Measurements from ENCODE around the gene ZNF428. TPM values are rescaled to one million over a fixed set of nuclear protein-coding genes. Genes with fewer than 3 reads are reported as not detected.
A peak's percentile ranks its signal among the peaks of the same experiment; 100 is the strongest.

Gene ZNF428
- total and polyA plus RNA-seq, 2 donors (not counting 1 experiment from before 2014, with no cell fraction given), result 17.2 to 43.9 TPM

GRCh38 chr19:43620061-43621001 is 902 bp upstream of the ZNF428 start:
- Histone ChIP-seq H3K4me3 (replicated peaks in 1 of 4; ENCODE audit: control extremely low read depth in 1 of 4, insufficient read depth in 1 of 4, low read depth in 3 of 4, low read length in 4 of 4) (peak overlapping the region; percentile 64 to 86 (median 76)), H2AFZ (ENCODE audit: low read length) (peak overlapping the region; percentile 89), H3K4me1 (ENCODE audit: control insufficient read depth, extremely low read depth, insufficient read depth, low read length) (peaks cover 2% of the 10 kb centered on the region), H3K27ac (ENCODE audit: insufficient read depth, low read length) (peak overlapping the region; percentile 88), H3K9me3 (ENCODE audit: control insufficient read depth, insufficient read depth, low read depth, low read length) (no peaks in the 10 kb centered on the region), H3K36me3 (ENCODE audit: control insufficient read depth, insufficient read depth, low read length) (no peaks in the 10 kb centered on the region), H4K20me1 (ENCODE audit: control insufficient read depth, extremely low read depth, insufficient read depth, low read length) (no peaks in the 10 kb centered on the region), H3K79me2 (ENCODE audit: control insufficient read depth, insufficient read depth, low read length) (peaks cover 11% of the 10 kb centered on the region), H3K4me2 (ENCODE audit: extremely low read depth, insufficient read depth, low read length) (peak overlapping the region; percentile 95), H3K27me3 (ENCODE audit: control insufficient read depth, insufficient read depth, low read length) (no peaks in the 10 kb centered on the region), H3K9ac (ENCODE audit: insufficient read depth, low read length) (peak overlapping the region; percentile 87)
- DNase-seq (ENCODE audit: low read depth in 2 of 2), result no peak
- TF ChIP-seq EZH2 (IDR thresholded peaks at IDR 0.05; ENCODE audit: low read length, missing control alignments), result no peak
- no peak for TF ChIP-seq CTCF (conservative IDR thresholded peaks at IDR 0.05 in 1 of 2, IDR thresholded peaks at IDR 0.05 in 1 of 2; ENCODE audit: low read depth in 1 of 2, low read length in 2 of 2)

GRCh38 chr19:43618921-43619261 is 538 bp downstream of the ZNF428 start:
- peak overlapping the region; percentile 86 for H2AFZ ChIP-seq (ENCODE audit: low read length)
- no peak for DNase-seq (ENCODE audit: low read depth in 2 of 2)
- no peaks in the 10 kb centered on the region for H3K9me3 ChIP-seq (ENCODE audit: control insufficient read depth, insufficient read depth, low read depth, low read length)
- H3K79me2 ChIP-seq (ENCODE audit: control insufficient read depth, insufficient read depth, low read length), result peaks cover 13% of the 10 kb centered on the region
- peak overlapping the region; percentile 95 for H3K4me2 ChIP-seq (ENCODE audit: extremely low read depth, insufficient read depth, low read length)
- peak overlapping the region; percentile 88 for H3K27ac ChIP-seq (ENCODE audit: insufficient read depth, low read length)
- no peaks in the 10 kb centered on the region for H3K27me3 ChIP-seq (ENCODE audit: control insufficient read depth, insufficient read depth, low read length)
- peaks cover 2% of the 10 kb centered on the region for H3K4me1 ChIP-seq (ENCODE audit: control insufficient read depth, extremely low read depth, insufficient read depth, low read length)
- H3K4me3 ChIP-seq (replicated peaks in 1 of 4; ENCODE audit: control extremely low read depth in 1 of 4, insufficient read depth in 1 of 4, low read depth in 3 of 4, low read length in 4 of 4), result peak overlapping the region; percentile 64 to 86 (median 76)
- H4K20me1 ChIP-seq (ENCODE audit: control insufficient read depth, extremely low read depth, insufficient read depth, low read length), result no peaks in the 10 kb centered on the region
- TF ChIP-seq EZH2 (IDR thresholded peaks at IDR 0.05; ENCODE audit: low read length, missing control alignments) (no peak), CTCF (conservative IDR thresholded peaks at IDR 0.05 in 1 of 2, IDR thresholded peaks at IDR 0.05 in 1 of 2; ENCODE audit: low read depth in 1 of 2, low read length in 2 of 2) (no peak)
- peak overlapping the region; percentile 87 for H3K9ac ChIP-seq (ENCODE audit: insufficient read depth, low read length)
- no peaks in the 10 kb centered on the region for H3K36me3 ChIP-seq (ENCODE audit: control insufficient read depth, insufficient read depth, low read length)

- H3K36me3 ChIP-seq (ENCODE audit: control insufficient read depth, insufficient read depth, low read length), result peaks cover 7% of the 10 kb centered on the region
- peaks cover 13% of the 10 kb centered on the region for H3K79me2 ChIP-seq (ENCODE audit: control insufficient read depth, insufficient read depth, low read length)
- no peak overlapping the region for H3K27ac ChIP-seq (ENCODE audit: insufficient read depth, low read length)
- no peak overlapping the region for H2AFZ ChIP-seq (ENCODE audit: low read length)
- DNase-seq (ENCODE audit: low read depth in 2 of 2), result no peak
- H3K4me2 ChIP-seq (ENCODE audit: extremely low read depth, insufficient read depth, low read length), result no peak overlapping the region
- H3K4me3 ChIP-seq (replicated peaks in 1 of 4; ENCODE audit: control extremely low read depth in 1 of 4, insufficient read depth in 1 of 4, low read depth in 3 of 4, low read length in 4 of 4), result no peak overlapping the region
- H3K9me3 ChIP-seq (ENCODE audit: control insufficient read depth, insufficient read depth, low read depth, low read length), result no peaks in the 10 kb centered on the region
- TF ChIP-seq EZH2 (IDR thresholded peaks at IDR 0.05; ENCODE audit: low read length, missing control alignments), result no peak
- no peak for TF ChIP-seq CTCF (conservative IDR thresholded peaks at IDR 0.05 in 1 of 2, IDR thresholded peaks at IDR 0.05 in 1 of 2; ENCODE audit: low read depth in 1 of 2, low read length in 2 of 2)
- no peaks in the 10 kb centered on the region for H4K20me1 ChIP-seq (ENCODE audit: control insufficient read depth, extremely low read depth, insufficient read depth, low read length)
- no peak overlapping the region for H3K9ac ChIP-seq (ENCODE audit: insufficient read depth, low read length)
- H3K27me3 ChIP-seq (ENCODE audit: control insufficient read depth, insufficient read depth, low read length), result no peaks in the 10 kb centered on the region
- H3K4me1 ChIP-seq (ENCODE audit: control insufficient read depth, extremely low read depth, insufficient read depth, low read length), result peaks cover 2% of the 10 kb centered on the region
These were observed 2.5 kb downstream of the ZNF428 start for GRCh38 chr19:43616954-43617353.
